Fibroblast of skin of right quadriceps (primary cell): Measurements from ENCODE around the gene SH3BP5.

Source experiments
- DNase-seq: peaks from one replicate; pipeline ENCODE4 v3.0.0-alpha.2; 2013

SH3BP5 gene

GRCh38 chr3:15228147-15228546 lies 104.2 kb downstream of the SH3BP5 start:
- DNase-seq = no peak

DNA sequence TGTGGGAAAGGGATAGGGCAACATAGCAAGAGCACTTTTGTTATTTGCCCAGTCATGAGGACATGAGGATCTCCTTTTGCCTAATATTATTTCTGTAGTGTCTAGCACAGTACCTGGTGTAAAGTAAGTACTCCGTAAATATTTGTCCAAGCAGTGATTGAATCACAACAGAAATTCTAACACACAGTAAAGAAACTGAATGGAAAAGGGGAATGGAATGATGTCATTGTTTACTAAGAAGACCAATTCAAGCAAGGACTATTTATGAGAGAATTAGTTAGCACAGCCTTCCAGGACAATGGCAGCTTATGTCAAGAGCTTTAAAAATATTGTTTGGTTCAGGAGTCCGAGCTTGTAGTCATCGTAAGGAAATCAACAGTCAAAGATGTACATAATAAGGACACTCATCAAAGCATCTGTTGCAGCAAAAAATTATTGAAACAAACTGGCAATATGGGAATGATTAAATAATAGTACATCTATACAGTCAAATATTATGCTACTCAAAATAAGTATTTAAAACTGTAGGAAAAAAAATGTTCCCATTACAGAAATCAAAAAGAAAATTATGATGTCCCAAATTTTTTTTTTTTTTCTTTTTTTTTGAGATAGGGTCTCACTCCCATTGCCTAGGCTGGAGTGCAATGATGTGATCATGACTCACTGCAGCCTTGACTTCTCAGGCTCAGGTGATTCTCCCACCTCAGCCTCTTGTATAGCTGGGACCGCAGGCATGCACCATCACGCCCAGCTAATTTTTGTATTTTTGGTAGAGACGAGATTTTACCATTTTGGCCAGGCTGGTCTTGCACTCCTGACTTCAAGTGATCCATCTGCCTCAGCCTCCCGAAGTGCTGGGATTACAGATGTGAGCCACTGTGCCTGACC lies 108.5 kb downstream of the SH3BP5 start:
- DNase-seq = no peak

DNA sequence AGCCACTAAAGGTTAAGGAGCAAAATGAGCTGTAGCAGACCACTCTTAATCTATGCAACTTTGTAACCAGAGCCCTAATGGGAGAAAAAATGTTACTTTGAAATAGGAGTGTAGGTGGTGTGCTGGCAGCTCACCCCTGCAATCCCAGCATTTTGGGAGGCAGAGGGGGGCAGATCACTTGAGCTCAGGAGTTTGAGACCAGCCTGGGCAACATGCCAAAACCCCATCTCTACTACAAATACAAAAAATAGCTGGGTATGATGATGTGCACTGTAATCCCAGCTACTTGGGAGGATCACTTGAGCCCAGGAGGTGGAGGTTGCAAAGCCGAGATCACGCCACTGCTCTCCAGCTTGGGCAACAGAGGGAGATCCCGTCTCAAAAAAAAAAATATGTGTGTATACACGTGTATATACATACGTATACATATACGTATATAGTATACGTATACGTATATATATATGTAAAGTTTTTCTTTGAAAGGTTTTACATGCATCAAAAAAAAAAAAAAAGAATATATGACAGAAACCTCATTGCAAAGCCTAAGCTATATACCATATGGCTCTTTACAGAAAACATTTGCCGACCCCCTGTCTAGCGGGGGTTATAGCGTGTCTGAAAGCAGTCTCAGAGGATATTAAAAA lies 110.7 kb downstream of the SH3BP5 start:
- no peak for DNase-seq

DNA sequence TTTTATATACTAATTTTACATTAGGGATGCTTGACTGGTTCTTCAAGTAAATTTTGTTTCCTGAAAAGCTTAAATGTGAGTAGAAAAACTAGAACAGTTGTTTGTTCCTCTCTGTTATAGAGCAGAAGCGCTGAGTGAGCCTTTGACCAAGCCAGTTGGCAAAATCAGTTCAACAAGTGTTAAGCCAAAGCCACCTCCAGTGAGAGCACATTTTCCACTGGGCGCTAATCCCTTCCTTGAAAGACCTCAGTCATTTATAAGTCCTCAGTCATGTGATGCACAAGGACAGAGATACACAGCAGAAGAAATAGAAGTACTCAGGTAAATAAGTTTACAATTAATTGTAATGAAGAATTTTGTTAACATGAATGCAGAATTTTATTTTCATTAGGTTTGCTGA lies 111.7 kb downstream of the SH3BP5 start:
- DNase-seq = no peak

DNA sequence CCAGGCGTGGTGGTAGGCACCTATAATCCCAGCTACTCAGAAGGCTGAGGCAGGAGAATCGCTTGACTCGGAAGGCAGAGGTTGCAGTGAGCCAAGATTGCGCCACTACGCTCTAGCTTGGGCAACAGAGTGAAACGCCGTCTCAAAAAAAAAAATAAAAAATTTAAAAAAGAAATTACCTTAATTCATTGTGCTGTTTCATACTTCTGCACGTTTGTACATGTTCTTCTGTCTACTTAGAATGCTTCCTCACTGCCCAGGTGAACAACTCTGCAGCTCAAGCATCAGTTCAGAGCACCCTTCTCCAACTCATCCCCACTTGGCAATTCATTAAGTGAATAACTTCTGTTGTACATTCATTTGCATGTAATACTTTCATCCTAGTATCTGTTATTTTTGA lies 112.3 kb downstream of the SH3BP5 start:
- DNase-seq = no peak

DNA sequence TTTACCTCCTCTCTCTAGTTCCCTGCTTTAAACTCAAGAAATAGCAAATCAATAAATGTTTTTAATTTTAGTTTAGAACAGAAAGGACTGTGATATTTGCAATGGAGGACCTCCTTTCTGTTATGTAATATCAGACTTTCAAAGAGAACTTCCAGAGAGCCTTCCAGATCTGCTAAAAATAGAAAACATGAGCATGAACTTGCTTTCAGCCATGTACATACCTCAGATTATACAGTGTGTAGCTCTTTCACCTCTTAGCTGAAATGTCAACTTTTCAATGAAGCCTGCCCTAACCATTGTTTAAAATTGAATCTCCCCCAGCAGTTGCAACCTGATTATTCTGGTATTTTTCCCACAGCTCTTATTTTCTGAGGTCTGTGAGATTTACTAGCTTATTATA lies 113.7 kb downstream of the SH3BP5 start:
- DNase-seq = no peak

- no peak for DNase-seq
Observed at GRCh38 chr3:15217841-15218267, 114.5 kb downstream of the SH3BP5 start.

DNA sequence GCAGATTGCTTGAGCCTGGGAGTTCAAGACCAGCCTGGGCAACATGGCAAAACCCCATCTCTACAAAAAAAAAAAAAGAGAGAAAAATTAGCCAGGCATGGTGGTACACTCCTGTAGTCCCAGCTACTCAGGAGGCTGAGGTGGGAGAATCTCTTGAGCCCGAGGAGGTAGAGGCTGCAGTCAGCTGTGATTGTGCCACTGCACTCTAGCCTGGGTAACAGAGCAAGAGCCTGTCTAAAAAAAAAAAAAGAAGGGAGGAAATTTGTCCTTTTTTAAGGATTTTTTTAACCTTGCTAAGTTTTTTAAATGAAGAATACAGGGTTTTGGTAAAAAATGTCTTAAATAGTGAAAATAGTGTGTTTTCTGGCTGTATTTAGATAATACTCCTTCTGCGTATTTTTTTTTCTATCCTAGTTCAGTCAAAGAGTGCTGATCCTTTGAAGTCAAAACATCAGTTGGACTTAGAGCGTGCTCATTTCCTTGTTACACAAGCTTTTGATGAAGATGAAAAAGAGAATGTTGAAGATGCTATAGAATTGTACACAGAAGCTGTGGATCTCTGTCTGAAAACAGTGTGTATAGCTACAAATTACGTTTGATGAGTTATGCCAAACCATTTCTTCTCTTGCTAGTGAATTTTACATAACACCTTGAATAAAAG lies 115.2 kb downstream of the SH3BP5 start:
- no peak for DNase-seq

GRCh38 chr3:15216501-15216900 lies 115.9 kb downstream of the SH3BP5 start:
- DNase-seq = no peak

DNA sequence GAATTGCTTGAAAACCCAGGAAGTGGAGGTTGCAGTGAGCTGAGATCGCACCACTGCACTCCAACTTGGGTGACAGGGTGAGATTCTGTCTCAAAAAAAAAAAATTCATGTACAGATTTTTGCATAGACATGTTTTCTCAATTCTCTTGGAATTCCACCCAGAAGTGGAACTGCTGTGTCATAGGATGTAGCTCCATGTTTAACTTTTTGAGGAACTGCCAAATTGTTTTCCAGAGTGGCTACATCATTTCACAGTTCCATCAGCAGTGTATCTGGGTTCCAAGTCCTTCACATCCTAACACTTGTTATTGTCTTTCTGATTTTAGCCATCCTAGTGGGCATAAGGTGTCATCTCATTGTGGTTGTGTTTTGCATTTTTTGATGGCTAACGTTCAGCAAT lies 116.4 kb downstream of the SH3BP5 start:
- peak; percentile 14 for DNase-seq

DNA sequence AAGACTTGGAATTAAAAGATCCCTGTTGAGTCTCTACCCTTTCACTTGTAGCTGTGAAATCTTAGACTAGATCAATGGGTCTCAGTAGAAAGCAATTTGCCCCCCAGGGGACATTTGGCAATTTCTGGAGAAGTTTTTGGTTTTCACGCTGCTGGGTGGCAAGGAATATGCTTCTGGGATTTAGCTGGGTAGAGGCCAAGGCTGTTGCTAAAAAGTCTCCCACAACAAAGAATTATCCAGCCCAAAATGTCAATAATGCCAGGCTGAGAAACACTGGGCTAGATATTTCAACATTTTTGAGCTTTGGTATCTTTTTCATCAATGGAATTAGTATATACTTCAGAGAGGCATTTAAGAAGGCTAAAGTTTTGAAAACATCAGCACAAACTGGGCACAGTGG lies 117.6 kb downstream of the SH3BP5 start:
- no peak for DNase-seq

GRCh38 chr3:15211937-15212336 lies 120.4 kb downstream of the SH3BP5 start:
- no peak for DNase-seq

DNA sequence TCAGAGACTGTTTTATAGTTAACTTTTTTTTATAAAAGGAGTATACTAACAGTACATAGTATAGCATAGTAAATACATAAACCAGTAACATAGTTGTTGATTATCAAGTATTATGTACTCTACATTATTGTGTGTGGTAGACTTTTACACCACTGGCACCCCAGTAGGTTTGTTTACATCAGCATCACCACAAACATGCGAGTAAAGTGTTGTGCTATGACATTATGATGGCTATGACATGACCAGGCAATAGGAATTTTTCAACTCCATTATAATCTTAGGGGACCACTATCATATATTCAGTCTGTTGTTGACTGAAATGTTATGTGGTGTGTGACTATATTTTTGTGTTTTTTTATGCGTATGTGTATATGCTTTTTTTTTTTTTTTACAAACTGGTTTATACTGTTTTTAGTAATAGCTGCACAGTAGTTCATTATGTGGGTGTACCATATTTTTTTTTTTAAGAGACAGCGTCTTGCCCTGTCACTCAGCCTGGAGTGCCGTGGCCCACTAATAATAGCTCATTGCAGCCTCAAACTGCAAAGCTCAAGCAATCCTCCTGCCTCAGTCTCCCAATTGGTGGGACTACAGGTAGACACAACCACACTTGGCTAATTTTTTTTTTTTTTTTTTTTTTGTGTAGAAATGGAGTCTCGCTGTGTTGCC lies 124.4 kb downstream of the SH3BP5 start:
- peak; percentile 7 for DNase-seq

DNA sequence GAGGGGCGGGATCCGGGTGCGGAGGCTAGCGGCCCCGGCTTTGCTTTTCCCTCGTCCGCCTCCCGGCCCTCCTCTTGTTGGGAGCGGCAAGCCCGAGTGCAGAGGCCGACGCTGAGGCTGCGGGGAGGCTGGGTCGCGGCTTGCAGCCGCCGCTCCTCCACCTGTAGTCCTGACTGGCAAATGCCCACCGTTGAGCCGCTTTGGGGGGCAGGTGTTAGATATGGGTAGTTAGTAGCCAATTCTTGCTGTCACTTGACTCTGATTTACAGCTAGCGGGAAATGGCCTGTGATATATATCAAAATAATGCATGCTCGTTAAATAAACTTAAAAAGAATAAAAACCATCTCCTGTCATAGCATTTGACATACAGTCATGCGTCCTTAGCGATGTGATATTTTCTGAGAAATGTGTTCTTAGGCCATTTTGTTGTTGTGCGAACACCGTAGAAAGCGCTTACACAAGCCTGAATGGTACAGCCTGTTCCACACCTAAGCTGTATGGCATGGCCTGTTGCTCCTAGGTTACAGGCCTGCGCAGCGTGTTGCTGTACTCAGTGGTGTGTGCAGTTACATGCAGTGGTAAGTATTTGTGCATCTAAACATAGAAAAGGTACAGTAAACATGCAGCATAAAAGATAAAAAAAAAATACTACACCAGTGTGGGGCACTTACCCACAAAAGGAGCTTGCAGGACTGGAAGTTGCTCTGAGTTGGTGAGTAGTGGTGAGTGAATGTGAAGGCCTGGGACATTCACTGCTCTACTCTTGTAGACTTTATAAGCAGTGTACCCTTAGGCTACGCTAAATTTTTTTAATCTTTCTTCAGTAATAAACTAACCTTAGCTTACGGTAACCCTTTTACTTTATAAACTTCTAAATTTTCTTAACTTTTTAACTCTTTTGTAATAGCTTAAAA lies 125.5 kb downstream of the SH3BP5 start:
- peak; percentile 19 for DNase-seq

DNA sequence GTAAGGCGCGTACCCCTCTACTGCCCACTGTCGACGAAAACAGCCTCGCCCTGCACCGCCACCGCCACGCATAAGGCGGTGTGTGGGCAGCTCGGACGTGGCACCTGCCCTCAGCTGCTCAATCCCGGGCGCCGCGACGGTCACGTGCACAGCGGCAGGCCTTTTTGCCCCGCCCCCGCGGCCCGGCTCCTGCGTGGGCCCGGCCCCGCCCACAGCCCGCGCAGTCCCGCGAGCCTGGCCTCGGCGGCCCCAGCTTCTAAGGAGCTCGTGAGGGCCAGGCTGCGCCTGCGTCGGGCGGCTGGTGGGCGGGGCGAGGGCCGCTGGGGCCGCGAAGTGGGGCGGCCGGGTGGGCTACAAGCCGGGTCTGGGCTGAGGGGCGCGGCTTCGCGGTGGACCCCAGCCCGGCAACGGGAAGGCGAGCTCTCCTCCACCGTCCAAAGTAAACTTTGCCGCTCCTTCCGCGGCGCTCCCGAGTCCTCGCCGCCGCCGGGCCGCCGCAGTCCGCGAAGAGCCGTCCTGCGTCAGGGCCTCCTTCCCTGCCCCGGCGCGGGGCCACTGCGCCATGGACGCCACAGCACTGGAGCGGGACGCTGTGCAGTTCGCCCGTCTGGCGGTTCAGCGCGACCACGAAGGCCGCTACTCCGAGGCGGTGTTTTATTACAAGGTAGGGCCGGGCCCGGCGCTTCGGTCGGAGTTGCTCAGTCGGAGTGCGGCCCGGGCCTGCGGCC lies 126.3 kb downstream of the SH3BP5 start, which contains the start of gene CAPN7:
Gene CAPN7 (plus strand): TSS at position 313 of the 728 bp plus-strand sequence. CDS start 250 bp downstream, at position 563.
- peak; percentile 93 for DNase-seq

- DNase-seq = no peak
Observed at GRCh38 chr3:15205482-15205933, 126.9 kb downstream of the SH3BP5 start.
